Sigmoid colon (tissue), 7 donors: Measurements from ENCODE around the gene TMEM225B. TPM values are rescaled to one million over a fixed set of nuclear protein-coding genes. Genes with fewer than 3 reads are reported as not detected.
"Not testable (repeated sequence)": the region's sequence is repeated elsewhere in the genome, so short reads cannot be mapped to it uniquely, and the experiment has no call there.

Experiments used
- DNase-seq: peaks from one replicate; pipeline ENCODE4 v3.0.0-alpha.2; 2019
- H3K27ac ChIP-seq, 4 donors: fragments of 200-600 bp; sonication (generic); one replicate each; pipeline ENCODE4 v1.5.1; 2016 to 2019; ENCODE audit warnings: mild to moderate bottlenecking in 1 of 4
- H3K27me3 ChIP-seq, 3 donors: fragments of 200-600 bp; sonication (generic); one replicate each; pipeline ENCODE4 v1.5.1; 2019; ENCODE audit warnings: mild to moderate bottlenecking in 1 of 3
- H3K36me3 ChIP-seq, 4 donors: fragments of 200-600 bp; sonication (generic); one replicate each; pipeline ENCODE4 v1.5.1; 2016 to 2019
- H3K4me1 ChIP-seq, 4 donors: fragments of 200-600 bp; sonication (generic); one replicate each; pipeline ENCODE4 v1.5.1; 2017 to 2019
- H3K4me3 ChIP-seq, 4 donors: fragments of 200-600 bp; sonication (generic); one replicate each; pipeline ENCODE4 v1.5.1; 2017 to 2019; ENCODE audit warnings: mild to moderate bottlenecking in 2 of 4, moderate library complexity in 1 of 4
- H3K9me3 ChIP-seq, 4 donors: fragments of 200-600 bp in 3 of 4; sonication (generic) in 3 of 4; one replicate each; pipeline versions ENCODE4 v1.5.1 to v1.6.1; 2013 to 2019
- CTCF ChIP-seq, 4 experiments: fragments of 450-650 bp in 3 of 4; fragments of 200-600 bp in 1 of 4; IDR thresholded peaks; one replicate each; pipeline ENCODE4 v1.5.1; 2016 to 2019; ENCODE audit warnings: antibody characterized with exemption in 4 of 4, mild to moderate bottlenecking in 3 of 4, moderate library complexity in 2 of 4
- EP300 ChIP-seq, 4 donors: sonication (generic); formaldehyde crosslinking; IDR thresholded peaks; one replicate each; pipeline ENCODE4 v1.6.1; 2017; ENCODE audit warnings: antibody characterized with exemption in 4 of 4
- POLR2A ChIP-seq, 2 donors: fragments of 450-650 bp; IDR thresholded peaks; one replicate each; pipeline ENCODE4 v1.6.1; 2016; ENCODE audit warnings: antibody characterized with exemption in 2 of 2, mild to moderate bottlenecking in 2 of 2, moderate library complexity in 2 of 2
- POLR2AphosphoS5 ChIP-seq, 4 donors: sonication (generic); formaldehyde crosslinking; IDR thresholded peaks; one replicate each; pipeline ENCODE4 v1.6.1; 2017; ENCODE audit warnings: antibody characterized with exemption in 4 of 4
- WGBS, 2 donors: extraction: QIAGEN DNeasy Blood & Tissue Kit; methylation state at CpG; one replicate each; pipeline ENCODE4 v1.1.7; 2013; 5-methylcytosine and 5-hydroxymethylcytosine counted together
- intact Hi-C: fragments of 100-400 bp; cut with DNase I; formaldehyde crosslinking; loops from one replicate; pipeline ENCODE4 v1.15.1; 2023
- polyA plus RNA-seq, 3 donors: library from polyadenylated mRNA; stranded (reverse); fragments of 200-250 nt; gene quantifications; one replicate each; pipeline ENCODE4 v1.2.3, GENCODE V29; 2013
- total RNA-seq, 4 donors: library from RNA; depleted of rRNA; stranded (reverse); fragments of >200 nt; gene quantifications; one replicate each; pipeline ENCODE4 v1.1.0, GENCODE V29; 2016
- donor health status: healthy with polysubstance abuse.
- donor health status: Bipolar disorder and iron deficiency.
- donor health status: healthy.

Gene TMEM225B
- total and polyA plus RNA-seq, 7 donors = 0.38 to 1.8 (median 0.41) TPM; not detected in 4

- WGBS, 2 donors = 88% methylated on average over 14 of the region's 14 CpGs
- Histone ChIP-seq H3K4me1 (no peaks in the 10 kb centered on the region), H3K27me3 (no peaks in the 10 kb centered on the region), H3K4me3 (no peak overlapping the region), H3K27ac (no peak overlapping the region), H3K9me3 (no peaks in the 10 kb centered on the region), H3K36me3 (peaks cover 32 to 100% (median 61%) of the 10 kb centered on the region in 4 donors)
- DNase-seq = no peak
- TF ChIP-seq EP300 (IDR thresholded peaks at IDR 0.05) (no peak), POLR2AphosphoS5 (IDR thresholded peaks at IDR 0.05) (no peak), CTCF (IDR thresholded peaks at IDR 0.05) (no peak), POLR2A (IDR thresholded peaks at IDR 0.05) (no peak)
- intact Hi-C loops = no loop called here
Measured at GRCh38 chr7:99628471-99629465, 30.7 kb downstream of the TMEM225B start.

- no peak for DNase-seq
- Histone ChIP-seq H3K36me3 (peaks cover 28 to 93% (median 55%) of the 10 kb centered on the region in 4 donors), H3K27me3 (no peaks in the 10 kb centered on the region), H3K4me1 (no peaks in the 10 kb centered on the region), H3K9me3 (no peaks in the 10 kb centered on the region), H3K27ac (no peak overlapping the region), H3K4me3 (no peak overlapping the region)
- TF ChIP-seq POLR2A (IDR thresholded peaks at IDR 0.05) (no peak), CTCF (IDR thresholded peaks at IDR 0.05) (no peak), POLR2AphosphoS5 (IDR thresholded peaks at IDR 0.05) (no peak), EP300 (IDR thresholded peaks at IDR 0.05) (no peak)
- WGBS, 2 donors = 89 to 95% methylated on average over 20 of the region's 20 CpGs
- intact Hi-C loops = loop anchor here (5.0 kb wide), 1 partner anchor 208 kb away; no protein-coding TSS in a partner anchor
Measured at GRCh38 chr7:99629643-99630042, 31.6 kb downstream of the TMEM225B start.

- peaks cover 19 to 75% (median 39%) of the 10 kb centered on the region in 4 donors for H3K36me3 ChIP-seq
- H3K27ac ChIP-seq = no peak overlapping the region
- WGBS, 2 donors = 46 to 68% methylated on average over 9 of the region's 9 CpGs
- no peak for DNase-seq
- H3K27me3 ChIP-seq = no peaks in the 10 kb centered on the region
- no peaks in the 10 kb centered on the region for H3K9me3 ChIP-seq
- intact Hi-C loops = loop anchor here (5.0 kb wide), 1 partner anchor 206 kb away; no protein-coding TSS in a partner anchor
- TF ChIP-seq POLR2A (IDR thresholded peaks at IDR 0.05) (no peak), EP300 (IDR thresholded peaks at IDR 0.05) (no peak), CTCF (IDR thresholded peaks at IDR 0.05) (no peak), POLR2AphosphoS5 (IDR thresholded peaks at IDR 0.05) (no peak)
- no peaks in the 10 kb centered on the region for H3K4me1 ChIP-seq
- H3K4me3 ChIP-seq = no peak overlapping the region
Measured at GRCh38 chr7:99631295-99632109, 33.4 kb downstream of the TMEM225B start.

- DNase-seq, H3K27me3 ChIP-seq, H3K4me3 ChIP-seq, H3K4me1 ChIP-seq, intact Hi-C loops, H3K9me3 ChIP-seq, H3K27ac ChIP-seq: not testable (repeated sequence)
- peaks cover 0 to 23% (median 3%) of the 10 kb centered on the region in 4 donors for H3K36me3 ChIP-seq
- WGBS, 2 donors = 78% methylated on average over 2 of the region's 2 CpGs
Measured at GRCh38 chr7:99637414-99637813, 39.3 kb downstream of the TMEM225B start.

GRCh38 chr7:99638731-99639130, 40.7 kb downstream of the TMEM225B start:
- H3K27me3 ChIP-seq = no peaks in the 10 kb centered on the region
- intact Hi-C loops = no loop called here

More at GRCh38 chr7:99638731-99639130, 40.7 kb downstream of the TMEM225B start:
- no peaks in the 10 kb centered on the region for H3K4me1 ChIP-seq
- no peak overlapping the region for H3K4me3 ChIP-seq
- H3K36me3 ChIP-seq = peaks cover 0 to 10% (median 3%) of the 10 kb centered on the region in 4 donors
- WGBS, 2 donors = 96 to 98% methylated on average over 23 of the region's 23 CpGs
- TF ChIP-seq POLR2A (IDR thresholded peaks at IDR 0.05) (no peak), POLR2AphosphoS5 (IDR thresholded peaks at IDR 0.05) (no peak), EP300 (IDR thresholded peaks at IDR 0.05) (no peak), CTCF (IDR thresholded peaks at IDR 0.05) (no peak)
- no peak overlapping the region for H3K27ac ChIP-seq
- H3K9me3 ChIP-seq = no peaks in the 10 kb centered on the region
- DNase-seq = no peak
